Brain microvascular endothelial cell (primary cell): ENCODE measurements around the gene GNA14.

Experiments used
- DNase-seq: peaks from one replicate; pipeline ENCODE4 v3.0.0-alpha.2; 2020
- H3K27ac ChIP-seq: fragments of 250-450 bp; sonication (Bioruptor Pico); 2 replicates; pipeline ENCODE4 v1.5.1; 2020; ENCODE audit warnings: mild to moderate bottlenecking, moderate library complexity
- H3K27me3 ChIP-seq: fragments of 250-450 bp; sonication (Bioruptor Pico); replicated peaks from 2 replicates; pipeline ENCODE4 v1.5.1; 2020; ENCODE audit warnings: mild to moderate bottlenecking
- H3K36me3 ChIP-seq: fragments of 250-450 bp; sonication (Bioruptor Pico); replicated peaks from 2 replicates; pipeline ENCODE4 v1.5.1; 2020; ENCODE audit warnings: mild to moderate bottlenecking
- H3K4me3 ChIP-seq: 2 replicates; pipeline ENCODE4 v1.5.1; 2011; ENCODE audit warnings: low read depth, mild to moderate bottlenecking, control low read depth, low read length, moderate library complexity
- in situ Hi-C: cut with HindIII; loops from 2 replicates; pipeline ENCODE4 v1.10.0; 2017; ENCODE audit warnings: low sequenced_read_pairs, low pct_ligation_motif_present
- TF ChIP-seq, protein P1 (sequence below): IDR thresholded peaks from 2 replicates; pipeline ENCODE4 v1.5.1; 2011; ENCODE audit warnings: low read depth, mild to moderate bottlenecking, moderate library complexity, low read length, control low read depth, inconsistent platforms; ENCODE audit errors: missing control alignments

The GNA14 gene

DNA sequence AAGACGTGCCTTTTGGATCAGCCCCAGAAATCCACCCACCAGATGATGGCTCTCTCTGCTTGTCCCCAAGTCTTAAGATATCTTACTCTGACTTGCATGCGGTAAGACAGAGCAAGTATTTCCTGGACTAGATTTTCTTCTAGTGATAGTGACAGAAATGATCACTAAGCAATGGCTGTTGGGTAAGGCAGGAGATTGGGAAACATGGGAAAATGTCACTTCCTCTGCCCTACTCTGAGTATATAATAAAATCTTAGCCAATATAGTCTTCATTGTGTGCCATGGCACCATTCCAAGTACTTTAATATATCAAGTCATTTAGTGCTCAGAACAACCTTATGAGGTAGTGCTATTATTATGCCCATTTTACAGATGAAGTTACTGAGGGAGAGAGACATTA lies 31.0 kb upstream of the GNA14 start:
- no peaks in the 10 kb centered on the region for H3K27me3 ChIP-seq

DNA sequence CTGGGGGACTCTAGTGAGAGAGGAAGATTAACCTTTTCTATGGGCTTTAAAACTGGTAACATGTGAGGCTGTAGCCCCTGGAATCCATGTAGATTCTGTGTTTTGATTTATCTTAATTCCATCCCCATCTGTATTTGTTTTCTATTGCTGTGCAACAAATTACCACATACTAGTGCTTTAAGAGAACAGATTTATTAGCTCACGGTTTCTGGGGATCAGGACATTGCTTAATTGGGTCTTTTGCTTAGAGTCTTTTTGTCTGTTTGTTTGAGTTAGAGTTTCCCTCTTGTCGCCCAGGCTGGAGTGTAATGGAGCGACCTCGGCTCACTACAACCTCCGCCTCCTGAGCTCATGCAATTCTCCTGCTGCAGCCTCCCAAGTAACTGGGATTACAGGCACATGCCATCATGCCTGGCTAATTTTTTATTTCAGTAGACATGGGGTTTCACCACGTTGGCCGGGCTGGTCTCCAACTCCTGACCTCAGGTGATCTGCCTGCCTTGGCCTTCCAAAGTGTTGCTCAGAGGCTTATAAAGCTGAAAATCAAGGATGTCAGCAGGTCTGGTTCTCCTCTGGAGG lies 29.9 kb upstream of the GNA14 start:
- TF ChIP-seq, protein P1, sequence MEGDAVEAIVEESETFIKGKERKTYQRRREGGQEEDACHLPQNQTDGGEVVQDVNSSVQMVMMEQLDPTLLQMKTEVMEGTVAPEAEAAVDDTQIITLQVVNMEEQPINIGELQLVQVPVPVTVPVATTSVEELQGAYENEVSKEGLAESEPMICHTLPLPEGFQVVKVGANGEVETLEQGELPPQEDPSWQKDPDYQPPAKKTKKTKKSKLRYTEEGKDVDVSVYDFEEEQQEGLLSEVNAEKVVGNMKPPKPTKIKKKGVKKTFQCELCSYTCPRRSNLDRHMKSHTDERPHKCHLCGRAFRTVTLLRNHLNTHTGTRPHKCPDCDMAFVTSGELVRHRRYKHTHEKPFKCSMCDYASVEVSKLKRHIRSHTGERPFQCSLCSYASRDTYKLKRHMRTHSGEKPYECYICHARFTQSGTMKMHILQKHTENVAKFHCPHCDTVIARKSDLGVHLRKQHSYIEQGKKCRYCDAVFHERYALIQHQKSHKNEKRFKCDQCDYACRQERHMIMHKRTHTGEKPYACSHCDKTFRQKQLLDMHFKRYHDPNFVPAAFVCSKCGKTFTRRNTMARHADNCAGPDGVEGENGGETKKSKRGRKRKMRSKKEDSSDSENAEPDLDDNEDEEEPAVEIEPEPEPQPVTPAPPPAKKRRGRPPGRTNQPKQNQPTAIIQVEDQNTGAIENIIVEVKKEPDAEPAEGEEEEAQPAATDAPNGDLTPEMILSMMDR: no peak
- Histone ChIP-seq H3K27ac (no peak overlapping the region), H3K36me3 (no peaks in the 10 kb centered on the region), H3K4me3 (no peak overlapping the region), H3K27me3 (no peaks in the 10 kb centered on the region)
- in situ Hi-C loops: no loop called here
- DNase-seq: no peak

More for the DNA sequence above, 31.0 kb upstream of the GNA14 start:
- in situ Hi-C loops: no loop called here
- TF ChIP-seq, protein P1: no peak
- Histone ChIP-seq H3K4me3 (no peak overlapping the region), H3K27ac (no peak overlapping the region), H3K36me3 (no peaks in the 10 kb centered on the region)
- DNase-seq: no peak

DNA sequence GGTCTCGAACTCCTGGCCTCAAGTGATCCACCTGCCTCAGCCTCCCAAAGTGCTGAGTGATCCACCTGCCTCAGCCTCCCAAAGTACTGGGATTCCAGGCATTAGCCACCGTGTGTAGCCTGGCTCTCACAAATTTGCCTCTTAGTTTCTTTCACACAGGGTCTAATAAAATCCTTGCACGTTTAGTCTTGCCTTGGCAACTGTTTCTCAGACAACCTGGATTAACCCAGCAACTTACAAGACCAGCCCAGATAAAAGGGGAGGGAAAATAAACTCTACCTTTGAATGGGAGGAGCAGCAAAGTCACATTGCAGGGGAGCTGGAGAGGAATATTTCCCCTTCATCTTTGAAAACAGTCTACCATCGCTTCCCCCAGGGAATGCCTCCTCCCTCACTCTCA lies 29.3 kb upstream of the GNA14 start:
- H3K36me3 ChIP-seq: no peaks in the 10 kb centered on the region
- no peaks in the 10 kb centered on the region for H3K27me3 ChIP-seq
- DNase-seq: no peak
- TF ChIP-seq, protein P1: no peak
- H3K27ac ChIP-seq: no peak overlapping the region
- in situ Hi-C loops: no loop called here
- no peak overlapping the region for H3K4me3 ChIP-seq

DNA sequence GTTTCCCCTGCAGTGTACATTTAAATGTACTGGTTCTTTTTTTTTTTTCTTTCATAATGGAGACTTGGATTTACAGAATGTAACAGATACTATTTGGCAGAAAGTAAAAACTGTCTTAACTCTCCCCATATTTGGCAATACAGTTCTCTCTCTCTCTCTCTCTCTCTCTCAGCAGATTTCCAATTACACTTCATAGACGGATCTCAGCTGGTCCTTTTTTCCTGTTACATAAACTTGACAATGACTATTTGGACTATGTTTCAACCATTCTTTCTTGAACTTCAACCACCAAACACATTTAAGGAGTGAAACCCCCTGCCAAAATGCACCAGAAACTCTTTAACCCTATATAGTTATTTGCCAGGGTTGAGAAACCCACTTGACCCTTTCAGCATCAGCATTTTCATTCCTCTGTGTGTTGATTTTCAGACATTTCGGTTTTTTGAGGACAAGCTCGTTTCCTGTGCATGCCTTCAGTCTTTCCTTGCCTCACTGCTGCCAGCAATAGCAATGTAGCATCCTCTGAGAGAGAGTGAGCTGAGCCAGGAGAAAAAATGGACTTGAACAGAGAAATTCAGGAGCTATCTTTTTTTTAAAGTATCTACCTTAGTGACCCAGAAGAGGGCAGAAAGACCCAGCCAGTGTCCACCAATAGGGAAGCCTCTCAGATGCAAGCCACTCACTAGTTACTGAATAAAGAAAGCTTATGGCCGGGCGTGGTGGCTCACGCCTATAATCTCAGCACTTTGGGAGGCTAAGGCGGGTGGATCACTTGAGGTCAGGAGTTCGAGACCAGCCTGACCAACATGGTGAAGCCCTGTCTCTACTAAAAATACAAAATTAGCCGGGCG lies 26.0 kb upstream of the GNA14 start:
- DNase-seq: no peak
- TF ChIP-seq, protein P1: no peak
- H3K27me3 ChIP-seq: no peaks in the 10 kb centered on the region
- in situ Hi-C loops: no loop called here
- H3K4me3 ChIP-seq: no peak overlapping the region
- H3K36me3 ChIP-seq: no peaks in the 10 kb centered on the region
- no peak overlapping the region for H3K27ac ChIP-seq

DNA sequence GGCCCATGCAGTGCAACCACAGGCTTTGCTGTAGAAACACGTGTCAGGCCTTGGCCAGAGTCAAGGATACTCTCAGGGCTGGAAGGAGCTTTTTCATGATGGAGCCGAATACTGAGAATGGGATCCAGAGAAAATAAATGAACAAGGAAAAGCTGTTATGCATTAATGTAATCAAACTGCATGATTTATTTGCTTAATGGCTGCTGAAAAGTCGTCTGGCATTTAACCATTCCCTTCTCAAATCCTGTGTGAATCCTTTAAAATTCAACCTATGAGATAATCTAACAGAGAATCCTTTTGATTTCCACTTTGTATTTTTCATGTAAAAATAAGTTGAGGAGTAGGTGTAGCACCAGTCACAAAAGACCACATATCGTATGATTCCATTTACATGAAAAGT lies 24.1 kb upstream of the GNA14 start:
- in situ Hi-C loops: no loop called here
- Histone ChIP-seq H3K4me3 (no peak overlapping the region), H3K27ac (no peak overlapping the region), H3K27me3 (no peaks in the 10 kb centered on the region), H3K36me3 (no peaks in the 10 kb centered on the region)
- TF ChIP-seq, protein P1: no peak
- DNase-seq: no peak
